Tibial artery (tissue), 4 donors: ENCODE data around the gene AS3MT.

Experiments
- DNase-seq, 2 donors: peaks; one replicate each; pipeline ENCODE4 v3.0.0-alpha.2; 2019
- H3K27ac ChIP-seq, 2 donors: fragments of 200-600 bp; sonication (generic) in 1 of 2; 1 replicate in 1 of 2; 2 replicates in 1 of 2; pipeline ENCODE4 v1.5.1; 2018 to 2019; ENCODE audit warnings: mild to moderate bottlenecking in 1 of 2
- H3K27me3 ChIP-seq, 2 donors: fragments of 200-600 bp; sonication (generic) in 1 of 2; one replicate each; pipeline versions ENCODE4 v1.5.1 to v1.6.0; 2016 to 2019
- H3K36me3 ChIP-seq, 3 donors: fragments of 200-600 bp; sonication (generic) in 2 of 3; one replicate each; pipeline ENCODE4 v1.5.1; 2016 to 2019; ENCODE audit warnings: mild to moderate bottlenecking in 2 of 3
- H3K4me1 ChIP-seq, 4 donors: fragments of 200-600 bp; sonication (generic) in 2 of 4; 1 replicate in 3 of 4; 2 replicates in 1 of 4; pipeline ENCODE4 v1.5.1; 2016 to 2019
- H3K4me3 ChIP-seq, 2 donors: fragments of 200-600 bp; sonication (generic) in 1 of 2; 1 replicate in 1 of 2; 2 replicates in 1 of 2; pipeline ENCODE4 v1.5.1; 2018 to 2019; ENCODE audit warnings: mild to moderate bottlenecking in 2 of 2
- H3K9me3 ChIP-seq, 3 donors: fragments of 200-600 bp; sonication (generic) in 1 of 3; one replicate each; pipeline ENCODE4 v1.5.1; 2016 to 2019
- CTCF ChIP-seq, 2 experiments: fragments of 200-600 bp in 1 of 2; fragments of 450-650 bp in 1 of 2; IDR thresholded peaks; one replicate each; pipeline ENCODE4 v1.5.1; 2017 to 2019; ENCODE audit warnings: antibody characterized with exemption in 2 of 2, mild to moderate bottlenecking in 1 of 2, moderate library complexity in 1 of 2
- intact Hi-C: fragments of 100-400 bp; cut with DNase I; formaldehyde crosslinking; loops from one replicate; pipeline ENCODE4 v1.15.0; 2023; ENCODE audit warnings: low total_unique reads

The AS3MT gene

GRCh38 chr10:102941401-102941800 is 72.1 kb downstream of the AS3MT start:
- Histone ChIP-seq H3K27ac (no peak overlapping the region), H3K4me1 (peaks cover 0 to 39% (median 6%) of the 10 kb centered on the region in 4 donors), H3K27me3 (no peaks in the 10 kb centered on the region), H3K4me3 (no peak overlapping the region), H3K9me3 (no peaks in the 10 kb centered on the region), H3K36me3 (no peaks in the 10 kb centered on the region)
- no peak for TF ChIP-seq CTCF (IDR thresholded peaks at IDR 0.05)
- DNase-seq, result no peak
- intact Hi-C loops, result no loop called here

- TF ChIP-seq CTCF (IDR thresholded peaks at IDR 0.05), result no peak
- Histone ChIP-seq H3K4me3 (no peak overlapping the region), H3K36me3 (no peaks in the 10 kb centered on the region), H3K27me3 (no peaks in the 10 kb centered on the region), H3K27ac (no peak overlapping the region), H3K4me1 (peaks cover 0 to 55% (median 6%) of the 10 kb centered on the region in 4 donors), H3K9me3 (no peaks in the 10 kb centered on the region)
- intact Hi-C loops, result no loop called here
- DNase-seq, result no peak
Observed at GRCh38 chr10:102945449-102945848, 76.2 kb downstream of the AS3MT start.

GRCh38 chr10:102945962-102946361 is 76.7 kb downstream of the AS3MT start:
- no peak for DNase-seq
- intact Hi-C loops, result no loop called here
- Histone ChIP-seq H3K27ac (peak overlapping the region in 1 of 2 donors; percentile 21), H3K36me3 (no peaks in the 10 kb centered on the region), H3K9me3 (no peaks in the 10 kb centered on the region), H3K4me1 (peaks cover 0 to 55% (median 6%) of the 10 kb centered on the region in 4 donors), H3K4me3 (no peak overlapping the region), H3K27me3 (no peaks in the 10 kb centered on the region)
- no peak for TF ChIP-seq CTCF (IDR thresholded peaks at IDR 0.05)

GRCh38 chr10:102946992-102947391 is 77.7 kb downstream of the AS3MT start:
- no peak for TF ChIP-seq CTCF (IDR thresholded peaks at IDR 0.05)
- intact Hi-C loops, result no loop called here
- Histone ChIP-seq H3K9me3 (no peaks in the 10 kb centered on the region), H3K4me1 (peaks cover 0 to 51% (median 6%) of the 10 kb centered on the region in 4 donors), H3K27ac (peak overlapping the region in 1 of 2 donors; percentile 21), H3K27me3 (no peaks in the 10 kb centered on the region), H3K36me3 (no peaks in the 10 kb centered on the region), H3K4me3 (no peak overlapping the region)
- DNase-seq, result no peak

- TF ChIP-seq CTCF (IDR thresholded peaks at IDR 0.05), result no peak
- intact Hi-C loops, result no loop called here
- Histone ChIP-seq H3K36me3 (no peaks in the 10 kb centered on the region), H3K4me3 (no peak overlapping the region), H3K4me1 (peaks cover 0 to 46% (median 6%) of the 10 kb centered on the region in 4 donors), H3K27me3 (no peaks in the 10 kb centered on the region), H3K27ac (no peak overlapping the region), H3K9me3 (no peaks in the 10 kb centered on the region)
- no peak for DNase-seq
Observed at GRCh38 chr10:102948176-102948575, 78.9 kb downstream of the AS3MT start.

GRCh38 chr10:102948786-102949185 is 79.5 kb downstream of the AS3MT start:
- Histone ChIP-seq H3K4me1 (peaks cover 0 to 46% (median 6%) of the 10 kb centered on the region in 4 donors), H3K36me3 (no peaks in the 10 kb centered on the region), H3K27me3 (no peaks in the 10 kb centered on the region), H3K27ac (no peak overlapping the region), H3K9me3 (no peaks in the 10 kb centered on the region), H3K4me3 (no peak overlapping the region)
- TF ChIP-seq CTCF (IDR thresholded peaks at IDR 0.05), result no peak
- no peak for DNase-seq
- intact Hi-C loops, result no loop called here
